IMR-90 (cell line): ENCODE measurements around the gene LSM7. TPM values are rescaled to one million over a fixed set of nuclear protein-coding genes. Genes with fewer than 3 reads are reported as not detected.

Experiments used
- ATAC-seq: fragments of 200-7000 bp; cut with Tn5 transposase; 2 replicates; pipeline ENCODE4 v1.9.1; 2020; ENCODE audit warnings: low read depth, mild to moderate bottlenecking, moderate library complexity
- BruUV-seq: library from RNA; stranded (reverse); fragments of 400-500 nt; replicated peaks from 2 replicates; lab custom pipeline; 2021; lab: Mats Ljungman, UMichigan
- CTCF ChIA-PET: fragments of 300-600 bp; formaldehyde crosslinking; extraction: SDS; loops from one replicate; lab custom pipeline; 2021; ENCODE audit warnings: antibody characterized with exemption; lab: Yijun Ruan, JAX
- POLR2A ChIA-PET: fragments of 300-600 bp; sonication (Branson Sonifier 250); formaldehyde crosslinking; loops from one replicate; lab custom pipeline; 2022; ENCODE audit warnings: antibody characterized with exemption; ENCODE audit not compliant: unreplicated experiment; lab: Charles Lee
- DNase-seq: peaks from one replicate; pipeline ENCODE4 v3.0.0; 2013
- H2AFZ ChIP-seq: replicated peaks from 2 replicates; pipeline ENCODE3; 2013; ENCODE audit warnings: low read length, mild to moderate bottlenecking; ENCODE audit not compliant: poor library complexity
- H2AK5ac ChIP-seq: 2 replicates; pipeline ENCODE4 v1.6.1; 2013; ENCODE audit warnings: low read depth, low read length, inconsistent platforms
- H2AK9ac ChIP-seq: replicated peaks from 2 replicates; pipeline ENCODE3; 2013; ENCODE audit warnings: mild to moderate bottlenecking, low read depth, low read length, moderate library complexity; ENCODE audit not compliant: poor library complexity
- H2BK120ac ChIP-seq: 2 replicates; pipeline ENCODE4 v1.6.1; 2013; ENCODE audit warnings: low read depth, low read length, inconsistent platforms
- H2BK15ac ChIP-seq: 3 replicates; pipeline ENCODE4 v1.6.1; 2013; ENCODE audit warnings: low read depth, low read length, inconsistent platforms
- H2BK20ac ChIP-seq: 2 replicates; pipeline ENCODE4 v1.6.1; 2013; ENCODE audit warnings: low read depth, mild to moderate bottlenecking, inconsistent platforms, low read length, moderate library complexity
- H2BK5ac ChIP-seq: 2 replicates; pipeline ENCODE4 v1.6.1; 2013; ENCODE audit warnings: mild to moderate bottlenecking, low read depth, low read length, inconsistent platforms; ENCODE audit not compliant: poor library complexity, severe bottlenecking
- H3K14ac ChIP-seq: replicated peaks from 2 replicates; pipeline ENCODE4 v1.6.1; 2013; ENCODE audit warnings: low read depth, low read length, inconsistent platforms
- H3K18ac ChIP-seq: 2 replicates; pipeline ENCODE4 v1.6.1; 2013; ENCODE audit warnings: low read depth, low read length, control low read depth
- H3K23ac ChIP-seq: 2 replicates; pipeline ENCODE4 v1.6.1; 2013; ENCODE audit warnings: low read depth, low read length, inconsistent platforms
- H3K27ac ChIP-seq: 2 replicates; pipeline ENCODE4 v1.5.1; 2013; ENCODE audit warnings: mild to moderate bottlenecking, control low read depth, low read length; ENCODE audit not compliant: insufficient read depth
- H3K27me3 ChIP-seq: 2 replicates; pipeline ENCODE4 v1.6.1; 2013; ENCODE audit warnings: low read length; ENCODE audit not compliant: control insufficient read depth, insufficient read depth
- H3K36me3 ChIP-seq: 2 replicates; pipeline ENCODE4 v1.6.1; 2013; ENCODE audit warnings: low read length, mixed read lengths; ENCODE audit not compliant: control insufficient read depth, insufficient read depth
- H3K4ac ChIP-seq: 2 replicates; pipeline ENCODE4 v1.6.1; 2013; ENCODE audit warnings: low read depth, low read length, inconsistent platforms
- H3K4me1 ChIP-seq: 2 replicates; pipeline ENCODE4 v1.6.1; 2013; ENCODE audit warnings: low read length, mixed read lengths; ENCODE audit not compliant: control insufficient read depth, insufficient read depth
- H3K4me2 ChIP-seq: 2 replicates; pipeline ENCODE4 v1.6.1; 2013; ENCODE audit warnings: low read depth, mild to moderate bottlenecking, control low read depth, low read length, moderate library complexity
- H3K4me3 ChIP-seq: 2 replicates; pipeline ENCODE4 v1.5.1; 2013; ENCODE audit warnings: low read depth, mild to moderate bottlenecking, control low read depth, low read length, moderate library complexity; ENCODE audit not compliant: insufficient read depth
- H3K56ac ChIP-seq: 2 replicates; pipeline ENCODE4 v1.6.1; 2013; ENCODE audit warnings: low read length, inconsistent platforms; ENCODE audit not compliant: insufficient read depth; ENCODE audit errors: extremely low read depth
- H3K79me1 ChIP-seq, 2 experiments: 2 replicates each; pipeline ENCODE4 v1.6.1; 2013; ENCODE audit warnings: low read length in 2 of 2, inconsistent platforms in 1 of 2, low read depth in 1 of 2
- H3K9ac ChIP-seq: 2 replicates; pipeline ENCODE4 v1.6.1; 2013; ENCODE audit warnings: low read depth, low read length, control low read depth
- H3K9me1 ChIP-seq: 2 replicates; pipeline ENCODE4 v1.6.1; 2013; ENCODE audit warnings: low read length, inconsistent platforms; ENCODE audit not compliant: insufficient read depth
- H3K9me3 ChIP-seq: 2 replicates; pipeline ENCODE4 v1.6.1; 2013; ENCODE audit warnings: low read length; ENCODE audit not compliant: control insufficient read depth, insufficient read depth
- H4K20me1 ChIP-seq: 2 replicates; pipeline ENCODE4 v1.6.1; 2013; ENCODE audit warnings: low read length, inconsistent platforms; ENCODE audit not compliant: insufficient read depth
- H4K5ac ChIP-seq: 2 replicates; pipeline ENCODE4 v1.6.1; 2013; ENCODE audit warnings: mild to moderate bottlenecking, low read depth, low read length, control low read depth
- H4K8ac ChIP-seq, 2 experiments: 2 replicates each; pipeline ENCODE4 v1.6.1; 2013; ENCODE audit warnings: low read depth in 2 of 2, low read length in 2 of 2, control low read depth in 1 of 2, inconsistent platforms in 1 of 2
- H4K91ac ChIP-seq: 2 replicates; pipeline ENCODE4 v1.6.1; 2013; ENCODE audit warnings: low read depth, low read length, inconsistent platforms; ENCODE audit not compliant: insufficient read depth
- CEBPB ChIP-seq: IDR thresholded peaks from 2 replicates; pipeline ENCODE4 v1.6.1; 2012; ENCODE audit warnings: low read depth, low read length, improper control_type of control experiment
- CHD1 ChIP-seq: IDR thresholded peaks from 2 replicates; pipeline ENCODE4 v1.6.1; 2012; ENCODE audit warnings: low read depth, low read length, improper control_type of control experiment
- ELK1 ChIP-seq: fragments of 150-350 bp; IDR thresholded peaks from 2 replicates; pipeline ENCODE4 v1.6.1; 2016; ENCODE audit warnings: low read depth, mild to moderate bottlenecking, low read length, moderate library complexity, borderline replicate concordance
- MAFK ChIP-seq: IDR thresholded peaks from 2 replicates; pipeline ENCODE4 v1.6.1; 2012; ENCODE audit warnings: low read depth, low read length, improper control_type of control experiment
- MXI1 ChIP-seq: IDR thresholded peaks from 2 replicates; pipeline ENCODE4 v1.6.1; 2012; ENCODE audit warnings: low read depth, mild to moderate bottlenecking, low read length, moderate library complexity, borderline replicate concordance
- NFE2L2 ChIP-seq: fragments of 150-350 bp; IDR thresholded peaks from 2 replicates; pipeline ENCODE4 v1.6.1; 2016; ENCODE audit warnings: low read depth, mild to moderate bottlenecking, low read length
- POLR2A ChIP-seq: IDR thresholded peaks from 2 replicates; pipeline ENCODE4 v1.6.1; 2012; ENCODE audit warnings: mild to moderate bottlenecking, low read depth, low read length
- SMC3 ChIP-seq: fragments of 150-350 bp; IDR thresholded peaks from 2 replicates; pipeline ENCODE4 v1.6.1; 2016; ENCODE audit warnings: low read depth, mild to moderate bottlenecking, antibody characterized with exemption, low read length, moderate library complexity
- WGBS, 2 experiments: methylation state at CpG; one replicate each; pipeline versions ENCODE4 v1.1.5 to v1.1.7; 2013; ENCODE audit warnings: missing lambda C conversion rate in 2 of 2; ENCODE audit not compliant: insufficient read length in 1 of 2; ENCODE audit errors: extremely low coverage in 2 of 2; 5-methylcytosine and 5-hydroxymethylcytosine counted together
- dilution Hi-C: fragments of 300-500 bp; cut with HindIII; formaldehyde crosslinking; loops from one replicate; pipeline ENCODE4 v1.14.3; 2018; ENCODE audit warnings: low sequenced_read_pairs; ENCODE audit not compliant: unreplicated experiment
- in situ Hi-C: fragments of 300-500 bp; cut with MboI; formaldehyde crosslinking; loops from 3 replicates; pipeline ENCODE4 v1.14.3; 2019; ENCODE audit warnings: low sequenced_read_pairs, inconsistent platforms, mixed read lengths
- intact Hi-C: fragments of 100-400 bp; cut with micrococcal nuclease; formaldehyde crosslinking; loops from 2 replicates; pipeline ENCODE4 v1.10.0; 2022
- polyA plus RNA-seq, 3 experiments: library from polyadenylated mRNA; depleted of rRNA; stranded (reverse); fragments of >200 nt; gene quantifications; 2 replicates each; pipeline ENCODE4 v1.2.3, GENCODE V29; 2012; ENCODE audit warnings: low replicate concordance in 1 of 3
- total RNA-seq: library from RNA; depleted of rRNA; stranded (reverse); fragments of >200 nt; gene quantifications from 2 replicates; pipeline ENCODE4 v1.2.3, GENCODE V29; 2012

LSM7 gene
- total and polyA plus RNA-seq, 2 of the 4 experiments (the other 2 are of a cell fraction): 145 to 708 TPM

DNA sequence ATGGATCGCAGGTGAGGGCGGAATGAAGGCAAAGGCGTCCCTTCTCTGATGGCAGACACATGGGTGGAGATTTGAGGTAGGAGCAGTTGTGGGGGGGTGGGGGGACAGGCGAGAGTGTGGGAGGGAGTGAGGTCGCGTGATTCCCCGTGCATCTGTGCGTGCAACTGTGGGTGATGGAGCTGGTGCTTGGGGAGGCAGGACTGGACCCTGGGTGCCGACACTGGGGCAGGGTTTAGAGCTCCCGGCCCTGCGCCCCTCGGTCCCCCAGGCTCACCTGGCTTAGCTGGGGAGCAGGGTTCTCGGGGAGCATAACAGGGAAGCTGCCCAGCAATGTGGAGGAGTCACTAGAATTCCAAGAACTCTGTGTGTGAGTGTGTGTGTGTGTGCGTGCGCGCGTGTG, 35.0 kb upstream of the LSM7 start:
- Histone ChIP-seq H3K14ac (no peak overlapping the region), H3K4ac (no peak overlapping the region), H2BK5ac (no peak overlapping the region), H3K36me3 (no peaks in the 10 kb centered on the region), H2AFZ (no peak overlapping the region), H3K18ac (no peak overlapping the region), H3K23ac (no peak overlapping the region), H3K4me3 (no peak overlapping the region), H4K8ac (no peak overlapping the region), H2AK5ac (no peak overlapping the region), H2BK120ac (no peak overlapping the region), H4K91ac (no peak overlapping the region), H3K27me3 (peaks cover 34% of the 10 kb centered on the region), H2BK20ac (no peak overlapping the region), H3K79me1 (no peaks in the 10 kb centered on the region), H4K20me1 (no peaks in the 10 kb centered on the region), H3K9ac (no peak overlapping the region), H3K4me2 (no peak overlapping the region), H3K27ac (no peak overlapping the region), H3K9me3 (no peaks in the 10 kb centered on the region; the same call in 1 of the 2 replicates), H2BK15ac (no peak overlapping the region), H3K56ac (no peak overlapping the region), H2AK9ac (no peak overlapping the region), H3K4me1 (no peaks in the 10 kb centered on the region), H4K5ac (no peak overlapping the region), H3K9me1 (0 out of 2 replicates have a peak, but pooled peaks cover 2% of the 10 kb centered on the region)
- 62% methylated on average over 4 of the region's 17 CpGs; no CpG with 5 or more reads in 1 of the 2 experiments for whole genome bisulfite sequencing, 2 experiments
- BruUV-seq: no TSS peak
- dilution Hi-C loops (no loop called here), in situ Hi-C loops (no loop called here), intact Hi-C loops (no loop called here)
- DNase-seq (no peak), ATAC-seq (no peak)
- ChIA-PET POLR2A (no interaction called here), CTCF (no interaction called here)
- TF ChIP-seq POLR2A: no peak
- no peak for TF ChIP-seq MXI1
- no peak for TF ChIP-seq ELK1
- no peak for TF ChIP-seq CHD1
- TF ChIP-seq SMC3: no peak
- TF ChIP-seq CEBPB: no peak
- no peak for TF ChIP-seq NFE2L2
- TF ChIP-seq MAFK: no peak
